ENCODE results near the gene BCAR3.

The BCAR3 gene

DNA sequence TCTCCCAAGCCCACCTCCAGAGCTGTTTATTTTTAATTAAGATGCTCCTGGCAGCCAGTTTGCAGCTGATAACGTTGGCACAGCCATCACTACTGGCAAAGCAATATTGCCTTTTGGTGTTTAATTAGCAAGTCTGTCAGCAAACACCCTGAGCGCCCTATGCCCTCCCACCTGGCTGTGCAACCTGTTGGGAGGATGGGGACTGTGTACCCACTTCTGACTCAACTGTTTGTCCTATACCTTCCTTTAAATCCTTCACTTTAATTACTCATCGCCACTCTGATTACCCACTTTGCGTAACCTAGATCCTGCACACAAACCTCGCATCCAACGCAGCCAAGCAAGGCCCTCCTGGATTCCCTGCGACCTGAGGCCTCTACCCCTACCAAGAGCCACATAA lies 67.1 kb downstream of the BCAR3 start:
- DNase-seq = no peak

DNA sequence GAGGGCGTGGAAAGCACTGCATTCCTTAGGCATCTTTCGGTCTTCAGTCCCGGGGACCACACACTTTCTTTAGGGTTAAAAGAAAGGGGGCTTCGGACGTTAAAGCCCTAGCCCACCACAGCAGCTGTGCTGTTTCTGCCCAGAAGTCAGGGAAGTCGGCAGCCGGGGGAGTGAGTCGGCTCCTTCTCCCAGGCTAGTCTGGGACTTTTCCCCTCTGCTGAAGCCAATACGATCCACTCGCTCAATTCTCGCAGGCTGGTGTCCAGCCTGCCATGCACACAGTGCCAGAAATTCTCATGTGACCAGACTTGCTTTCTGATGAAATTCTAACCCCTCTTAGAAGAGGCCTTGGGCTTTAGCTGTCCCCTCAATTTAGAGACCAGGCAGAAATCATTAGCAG lies 67.7 kb downstream of the BCAR3 start:
- no peak for DNase-seq

DNA sequence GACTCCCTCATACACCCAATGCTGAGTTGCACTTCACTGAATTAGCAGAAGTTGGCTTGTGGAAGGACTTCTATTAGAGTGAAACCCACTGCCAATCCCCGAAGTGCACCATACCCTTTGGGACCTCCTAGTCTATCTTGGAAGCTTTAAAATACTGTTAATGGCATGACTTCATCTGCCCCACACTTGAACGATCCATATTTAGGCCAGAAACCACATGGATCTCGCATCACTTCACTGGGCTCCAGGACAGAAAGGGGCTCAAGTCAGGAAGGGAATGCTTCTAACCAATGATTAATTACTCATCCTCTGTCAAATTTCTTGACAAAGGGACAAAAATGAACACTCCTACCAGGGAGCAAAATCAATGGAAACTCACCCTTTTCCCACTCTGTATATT lies 69.1 kb downstream of the BCAR3 start:
- DNase-seq = no peak

DNA sequence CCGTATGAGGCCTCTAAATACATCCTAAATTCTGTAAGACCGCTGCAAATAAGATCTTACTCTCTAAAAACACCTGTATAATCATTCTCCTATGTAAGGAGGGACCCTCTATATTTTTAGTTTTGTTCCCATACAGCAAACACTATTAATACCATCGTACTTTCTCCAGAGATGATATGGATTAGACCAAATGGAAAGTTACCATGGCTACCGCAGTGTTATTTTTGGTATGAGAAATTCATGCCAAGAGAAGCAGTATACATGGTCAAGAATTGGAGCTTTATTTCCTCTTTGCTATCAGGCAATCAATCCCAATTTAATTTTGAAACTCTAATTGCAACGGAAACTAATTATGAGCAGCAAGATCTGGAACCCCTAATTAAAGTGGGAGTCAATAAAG lies 70.0 kb downstream of the BCAR3 start:
- DNase-seq = no peak

DNA sequence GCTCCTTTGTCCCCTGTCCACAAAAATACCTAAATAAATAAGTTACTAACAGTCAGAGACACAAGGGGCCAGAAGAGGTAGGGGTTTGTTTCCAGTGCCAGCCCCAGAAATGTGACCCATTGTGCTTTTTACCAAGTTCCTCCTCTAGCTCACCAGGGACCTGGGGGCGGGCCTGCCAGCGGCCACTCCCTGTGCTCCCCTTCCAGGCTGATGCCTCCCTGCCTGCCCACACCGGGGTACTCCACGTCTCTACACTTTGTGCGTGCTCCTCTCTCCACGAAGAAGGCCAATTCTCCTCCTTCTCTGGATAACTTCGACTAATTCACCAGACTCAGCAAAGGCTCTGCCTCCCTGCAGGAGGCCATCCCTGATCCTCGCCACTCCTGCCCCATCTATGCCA lies 72.1 kb downstream of the BCAR3 start:
- no peak for DNase-seq

DNA sequence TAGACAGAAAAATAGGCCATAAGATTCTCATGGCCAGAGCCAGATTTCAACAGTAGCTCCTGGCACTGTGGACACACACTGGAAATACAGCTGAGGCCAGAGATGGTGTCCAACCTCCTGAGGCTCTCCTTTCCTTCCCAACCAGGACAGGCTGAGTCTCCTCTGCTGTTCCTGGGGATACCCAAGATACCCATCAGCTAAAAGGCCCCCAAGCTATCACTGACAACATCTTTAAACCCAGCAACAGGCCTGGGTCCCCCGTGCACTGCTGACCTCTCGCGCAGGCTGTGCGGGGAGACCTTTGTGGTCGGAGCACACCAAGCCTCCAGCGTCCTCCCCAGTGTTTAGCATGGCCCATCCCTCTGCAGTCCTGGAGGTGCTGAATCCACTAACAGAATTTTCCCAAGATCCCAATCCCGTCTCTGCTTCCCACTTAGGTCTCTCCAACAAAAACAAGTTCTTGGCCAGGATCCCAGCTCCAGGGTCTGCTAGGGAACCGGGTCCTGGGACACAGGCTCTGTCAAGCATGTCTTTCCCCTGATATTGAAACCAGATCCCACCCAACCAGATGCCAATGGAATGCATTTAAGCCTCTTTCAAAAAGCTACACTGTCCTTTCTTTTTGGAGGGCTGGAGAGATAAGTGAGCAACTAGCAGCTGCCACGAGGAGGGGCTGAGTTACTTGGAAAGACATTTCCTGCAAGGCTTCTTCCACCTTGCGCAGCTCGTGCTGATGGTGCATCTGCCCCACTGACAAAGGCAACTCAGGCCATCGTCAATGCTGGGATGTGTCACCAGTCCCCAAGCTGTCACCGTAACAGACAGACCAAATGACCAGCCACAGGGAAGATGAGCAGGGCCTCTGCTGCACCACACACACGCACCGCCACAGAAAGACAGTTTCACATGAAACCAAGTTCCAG lies 73.2 kb downstream of the BCAR3 start:
- DNase-seq = no peak

DNA sequence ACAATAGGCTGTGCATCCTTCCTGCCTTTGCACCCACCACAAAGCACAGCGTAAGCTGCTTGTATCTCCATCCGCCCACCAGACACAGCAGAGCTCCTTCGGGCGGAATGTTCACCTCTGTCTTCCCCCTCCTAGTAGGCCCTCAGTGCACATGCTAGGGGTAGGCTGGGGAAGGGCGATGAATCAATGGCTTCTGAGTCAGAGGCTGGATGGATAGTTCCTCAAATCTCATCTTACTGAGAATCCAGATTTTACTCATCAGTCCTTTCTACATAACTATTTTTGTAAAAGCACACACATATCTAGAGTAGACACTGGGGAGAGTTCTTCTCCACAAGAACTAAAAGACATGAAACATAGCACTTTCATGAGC lies 73.8 kb downstream of the BCAR3 start:
- DNase-seq = no peak

DNA sequence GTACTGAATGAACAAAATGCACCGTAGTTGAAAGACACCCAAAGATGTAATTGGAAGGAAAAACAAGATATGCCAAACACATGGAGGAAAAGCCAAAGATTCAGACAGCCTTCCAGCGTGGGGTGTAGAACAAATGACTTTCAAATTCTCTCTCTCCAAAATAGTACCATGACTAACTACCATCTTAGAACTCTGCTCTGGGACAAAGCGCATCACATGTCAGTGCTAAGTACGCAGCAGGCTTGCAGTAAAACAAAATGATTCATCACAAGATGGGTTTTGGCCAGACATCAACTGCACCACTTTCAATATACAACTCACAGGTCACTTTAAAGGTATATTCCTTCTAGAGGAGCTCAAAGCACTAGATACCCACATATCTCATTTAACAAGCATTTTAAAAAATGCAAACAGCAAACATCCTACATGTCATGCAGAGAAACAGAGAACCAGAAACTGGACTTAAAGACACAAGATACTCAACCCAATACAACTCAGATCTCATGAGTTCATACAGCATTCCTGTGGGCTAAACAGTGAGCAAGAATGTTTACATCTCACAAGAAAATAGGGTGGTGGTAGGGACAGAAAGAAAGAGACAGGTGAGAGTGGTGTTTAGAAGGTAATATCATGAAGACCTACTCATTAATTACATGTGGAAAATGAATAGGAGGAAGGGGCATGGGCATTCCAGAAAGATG lies 75.7 kb downstream of the BCAR3 start:
- no peak for DNase-seq

DNA sequence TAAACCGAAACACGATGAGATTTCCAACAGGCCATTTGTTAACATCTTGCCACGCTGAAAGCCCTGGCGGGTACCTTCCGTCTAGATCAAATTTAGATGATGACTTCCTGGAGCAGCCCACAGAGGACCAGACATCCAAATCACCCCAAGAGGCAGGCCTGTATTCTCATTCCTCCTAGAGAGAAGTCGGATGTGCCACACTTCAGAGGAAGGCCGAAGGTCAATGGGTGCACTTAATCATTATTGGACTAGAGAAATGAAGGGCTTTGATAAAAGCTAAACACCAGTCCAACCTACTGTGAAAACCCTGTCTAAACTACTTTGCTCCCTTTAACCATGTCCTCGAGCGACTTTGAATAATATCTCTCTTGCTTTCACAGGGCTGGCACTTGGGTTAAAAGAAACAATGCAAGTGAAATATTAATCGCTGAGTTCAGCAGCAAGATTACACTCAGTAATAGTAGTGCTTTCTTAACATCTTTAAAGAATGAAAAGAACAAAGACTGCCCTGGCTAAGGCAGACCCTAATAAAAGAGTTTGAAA lies 76.5 kb downstream of the BCAR3 start:
- no peak for DNase-seq

DNA sequence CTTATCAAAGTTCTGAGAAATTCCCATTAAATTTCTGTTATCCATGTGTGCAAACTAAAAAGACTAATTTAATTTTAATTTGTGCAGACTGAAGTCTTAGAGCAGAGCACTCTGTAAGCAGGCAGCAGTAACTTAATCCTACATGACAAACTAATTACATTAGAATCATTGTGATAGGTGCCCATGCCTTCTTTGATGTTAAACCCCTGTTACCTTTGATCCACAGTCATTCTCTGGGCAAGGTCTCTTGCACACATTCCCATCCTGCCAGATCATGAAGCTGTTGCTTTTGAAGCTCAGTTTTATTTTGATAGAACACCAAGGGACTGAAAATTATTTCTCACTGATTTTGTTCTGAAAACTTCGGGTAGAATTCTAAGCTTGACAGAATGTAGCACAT lies 77.2 kb downstream of the BCAR3 start:
- no peak for DNase-seq

DNA sequence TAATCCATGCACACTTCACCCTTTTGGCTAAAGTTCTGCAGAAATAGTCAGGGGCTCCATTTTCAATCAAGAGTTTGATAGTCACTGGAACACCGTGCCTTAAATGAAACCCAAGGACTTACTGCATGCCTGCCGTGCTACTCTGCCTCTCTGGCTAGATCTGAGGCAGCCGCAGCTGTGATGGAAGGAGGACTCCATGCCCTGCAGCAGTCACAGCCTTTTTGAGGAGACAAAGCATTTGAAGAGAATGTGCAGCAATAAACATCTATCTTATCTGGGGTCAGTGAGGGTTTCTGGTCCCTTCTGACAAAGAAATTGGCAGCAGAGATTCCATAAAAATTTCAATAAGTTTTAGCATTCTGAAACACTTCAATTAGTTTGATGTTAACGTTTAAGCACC lies 78.0 kb downstream of the BCAR3 start:
- DNase-seq = no peak

DNA sequence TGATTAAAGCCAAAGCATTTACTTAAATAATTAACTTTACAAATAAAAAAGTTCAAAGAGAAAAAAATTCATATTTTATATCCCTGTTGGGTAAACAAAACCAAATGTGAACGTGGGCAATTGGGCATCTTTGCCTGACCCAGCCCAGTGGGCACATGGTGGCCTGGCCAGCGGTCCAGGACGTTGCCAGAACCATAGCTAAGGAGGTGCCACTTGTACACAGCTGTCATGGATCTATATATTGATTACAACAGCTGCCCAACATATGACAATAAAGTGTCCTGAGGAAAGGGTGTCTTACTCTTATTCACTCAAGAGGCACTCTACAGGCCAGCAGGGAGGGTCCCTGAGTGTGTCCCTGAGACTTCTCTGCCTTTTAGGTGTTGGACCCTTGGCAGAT lies 78.5 kb downstream of the BCAR3 start:
- no peak for DNase-seq

DNA sequence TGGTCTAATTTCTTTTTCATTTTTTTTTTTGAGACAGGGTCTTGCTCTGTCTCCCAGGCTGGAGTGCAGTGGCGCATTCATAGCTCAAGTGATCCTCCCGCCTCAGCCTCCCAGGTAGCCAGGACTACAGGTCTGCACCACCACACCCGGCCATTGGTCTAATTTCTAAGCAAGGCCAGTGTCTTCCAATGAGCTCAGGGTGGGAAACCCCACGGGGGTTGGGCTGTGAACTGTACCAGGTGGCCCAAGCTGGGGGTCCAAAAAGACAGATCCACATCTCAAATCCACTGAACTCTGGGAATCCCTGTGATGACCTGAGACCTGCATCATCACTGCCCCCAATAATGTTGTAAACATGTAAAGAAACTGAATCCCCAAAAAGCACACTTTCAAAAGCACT lies 79.5 kb downstream of the BCAR3 start:
- DNase-seq = no peak

DNA sequence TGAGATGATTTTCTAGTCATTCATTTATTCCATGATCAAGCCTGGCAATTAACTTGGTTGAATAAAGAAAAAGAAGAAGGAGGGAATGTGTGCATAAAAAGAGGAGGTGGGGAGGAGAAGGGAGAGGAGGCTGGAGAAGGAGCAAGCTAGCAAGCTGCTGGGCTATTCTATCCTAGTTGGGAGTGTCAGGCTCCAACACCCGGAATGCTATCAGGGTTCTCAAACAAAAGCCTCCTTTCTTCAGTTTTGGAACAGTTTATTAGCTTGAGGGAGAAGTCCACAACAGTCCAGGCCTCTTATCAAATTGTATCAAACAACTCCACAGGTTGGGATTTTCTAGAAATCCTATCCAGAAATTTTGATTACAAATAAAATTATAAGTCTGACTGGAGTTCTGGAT lies 80.0 kb downstream of the BCAR3 start:
- DNase-seq = no peak

DNA sequence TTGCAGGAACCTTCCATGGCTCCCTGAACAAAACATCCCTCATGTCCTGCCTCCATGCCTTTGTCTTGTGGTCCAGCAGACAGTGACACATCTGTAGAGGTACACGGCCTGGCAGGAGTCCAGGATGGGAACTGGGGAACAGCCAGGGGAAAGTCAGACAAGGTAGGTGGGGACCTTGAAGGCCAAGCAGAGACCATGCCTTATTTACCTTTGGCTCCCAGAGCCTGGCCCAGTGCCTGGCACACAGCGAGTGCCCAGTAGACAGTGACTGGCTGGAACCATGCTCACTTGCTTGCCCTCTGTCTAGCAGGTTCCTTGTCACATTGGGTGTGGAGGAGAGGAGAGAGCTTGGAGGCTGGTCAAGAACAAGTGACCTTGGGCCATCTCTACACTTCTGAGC lies 81.0 kb downstream of the BCAR3 start:
- DNase-seq = no peak

DNA sequence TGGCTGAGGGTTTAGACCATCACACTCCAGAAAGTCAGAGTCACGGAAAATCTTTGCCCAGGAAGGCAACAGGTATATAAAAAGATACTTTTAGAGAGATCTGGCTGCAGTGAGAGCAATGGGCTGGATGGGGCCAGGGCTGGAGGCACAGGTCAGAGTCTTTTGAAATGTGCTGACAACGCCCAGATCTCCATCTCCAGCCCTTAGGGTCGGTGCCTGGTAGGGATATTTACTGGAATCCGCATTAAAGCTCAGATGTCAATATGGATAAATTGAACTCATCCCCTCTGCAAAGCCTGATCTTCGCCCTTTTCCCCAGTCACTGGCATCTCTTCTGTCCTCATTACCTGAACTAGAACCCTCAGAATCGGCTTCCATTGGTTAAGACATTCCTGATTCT lies 82.2 kb downstream of the BCAR3 start:
- DNase-seq = no peak

DNA sequence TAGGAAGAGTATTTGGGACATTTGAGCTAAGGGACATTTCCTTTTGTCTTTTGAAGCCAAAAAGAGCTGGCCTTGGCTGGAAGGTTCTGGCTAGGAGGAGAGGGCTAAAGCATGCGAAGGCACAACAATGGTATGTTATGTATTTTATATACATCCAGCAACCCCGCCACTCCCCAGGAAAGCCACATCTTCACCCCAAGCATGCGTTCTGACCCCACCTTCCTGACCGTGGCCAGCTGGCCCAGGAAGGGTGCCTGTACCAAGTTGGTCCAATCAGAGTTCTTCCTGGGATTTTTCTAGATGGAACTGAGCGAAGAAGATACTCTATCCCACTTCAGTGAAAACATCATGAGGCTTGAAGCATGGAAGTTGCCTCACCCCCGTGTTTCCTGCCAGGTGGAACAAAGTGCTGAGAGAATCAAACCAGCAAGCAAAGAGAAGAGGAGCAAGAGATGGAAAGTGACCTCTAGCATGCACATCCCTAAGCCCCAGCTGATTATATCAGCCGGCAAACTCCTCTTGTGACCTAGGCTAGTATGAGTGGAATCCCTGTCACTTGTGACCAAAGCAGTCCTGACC lies 82.7 kb downstream of the BCAR3 start:
- DNase-seq = no peak

DNA sequence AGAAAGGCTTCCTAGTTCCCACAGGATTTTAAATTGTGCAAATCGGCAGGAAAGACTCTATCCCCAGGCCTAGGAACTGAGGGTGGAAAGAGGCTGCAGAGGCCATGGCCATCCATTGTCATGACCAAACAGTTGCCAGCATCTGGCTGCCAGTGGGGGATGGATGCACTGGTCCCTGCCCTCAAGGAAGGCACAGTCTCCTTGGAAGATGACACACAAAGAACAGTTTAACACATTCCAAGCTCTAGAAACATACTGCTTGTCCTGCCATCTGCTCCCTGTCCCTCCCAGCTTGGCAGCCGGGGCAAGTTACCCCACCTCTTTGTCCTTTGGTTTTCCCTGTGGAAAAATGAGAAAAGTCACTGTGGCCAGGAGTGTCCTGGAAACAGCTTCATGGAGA lies 83.2 kb downstream of the BCAR3 start:
- no peak for DNase-seq

DNA sequence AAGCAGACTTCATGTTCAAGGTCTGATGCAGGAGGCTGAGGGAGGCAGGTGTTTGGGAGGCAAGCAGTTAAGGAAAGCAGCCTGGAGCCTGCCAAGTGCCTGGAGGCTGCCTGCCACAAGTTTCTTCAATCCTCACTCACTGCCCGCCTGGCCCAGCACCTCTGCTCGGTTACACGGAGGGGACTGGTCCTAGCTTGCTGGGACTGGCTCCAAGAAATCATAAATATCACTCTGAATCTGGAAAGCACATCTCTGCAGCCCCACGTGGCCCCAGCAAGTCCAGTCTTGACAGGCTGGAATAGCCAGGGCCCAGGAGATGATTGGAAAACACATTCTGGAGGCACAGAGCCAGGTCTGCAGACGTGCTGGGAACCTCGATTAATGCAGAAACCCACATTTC lies 83.9 kb downstream of the BCAR3 start:
- no peak for DNase-seq

DNA sequence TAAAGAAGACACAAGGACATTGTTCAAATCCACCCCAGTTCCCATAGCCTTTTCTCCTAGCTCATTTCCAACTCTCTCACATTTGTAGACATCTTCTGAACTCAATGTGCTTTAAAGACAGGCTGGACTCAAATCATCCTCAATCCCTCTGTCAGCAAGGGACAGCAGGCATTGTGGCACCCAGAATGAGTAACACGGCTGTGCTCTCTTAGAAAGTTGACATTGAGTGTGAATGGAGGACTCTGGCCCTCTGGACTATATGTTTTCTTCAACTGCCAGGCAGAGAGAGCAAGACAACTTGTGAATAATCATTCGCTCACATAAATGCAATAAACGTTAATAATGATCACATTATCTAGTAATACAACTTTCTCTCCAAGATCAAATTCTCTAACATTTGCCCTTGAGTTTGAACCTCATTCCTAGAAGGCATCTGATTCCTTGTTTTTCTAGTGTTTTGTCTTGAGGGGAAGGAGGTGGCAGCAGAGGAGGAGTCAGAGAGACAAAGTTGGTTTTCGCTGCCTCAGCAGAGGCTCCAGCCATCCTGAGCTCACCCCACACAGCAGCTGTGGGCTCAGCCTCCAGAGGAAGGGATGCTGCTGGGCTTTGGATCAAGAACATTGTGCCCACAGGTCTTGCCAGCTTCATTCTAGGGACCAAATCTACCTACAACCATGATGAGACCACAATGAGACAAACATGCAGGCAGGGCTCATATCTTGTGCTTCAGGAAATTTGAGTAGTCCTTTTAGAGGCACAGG lies 85.1 kb downstream of the BCAR3 start:
- no peak for DNase-seq

DNA sequence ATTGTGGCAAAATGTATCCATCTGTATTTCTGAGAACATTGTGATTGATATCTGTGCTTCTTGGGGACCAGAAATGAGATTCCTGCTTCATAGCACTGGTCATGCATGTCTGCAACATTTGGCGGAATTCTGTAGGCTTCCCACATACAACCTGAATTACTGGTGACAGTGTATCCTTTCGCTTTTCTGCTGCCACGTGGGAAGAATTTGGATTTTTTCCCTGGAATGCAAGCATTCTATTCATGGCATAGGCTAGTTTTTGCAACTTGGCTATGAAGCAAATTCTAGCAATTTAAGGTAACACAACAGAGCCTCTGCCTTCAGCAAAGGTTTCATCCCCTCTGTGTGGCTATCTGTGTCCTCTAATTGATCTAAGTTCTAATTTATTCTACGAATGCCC lies 85.9 kb downstream of the BCAR3 start:
- no peak for DNase-seq

DNA sequence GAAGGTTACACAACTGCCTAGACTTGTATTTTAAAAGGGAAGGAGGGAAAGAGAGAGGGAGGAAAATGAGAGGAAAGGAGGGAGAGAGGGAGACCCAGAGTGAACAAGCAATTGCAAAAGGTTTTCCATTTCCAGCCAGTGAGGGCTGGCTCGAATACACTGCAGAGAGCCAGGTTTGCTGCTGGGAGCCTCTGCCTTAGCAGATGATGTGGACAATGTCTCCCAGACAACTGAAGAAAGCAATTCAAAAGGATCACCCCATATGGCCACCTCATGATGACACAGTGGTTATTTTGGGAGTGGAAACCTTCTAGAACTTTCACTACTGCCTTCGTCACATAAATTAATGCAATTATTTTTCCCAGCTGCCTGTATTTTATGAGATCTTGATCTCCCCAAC lies 86.4 kb downstream of the BCAR3 start:
- no peak for DNase-seq

DNA sequence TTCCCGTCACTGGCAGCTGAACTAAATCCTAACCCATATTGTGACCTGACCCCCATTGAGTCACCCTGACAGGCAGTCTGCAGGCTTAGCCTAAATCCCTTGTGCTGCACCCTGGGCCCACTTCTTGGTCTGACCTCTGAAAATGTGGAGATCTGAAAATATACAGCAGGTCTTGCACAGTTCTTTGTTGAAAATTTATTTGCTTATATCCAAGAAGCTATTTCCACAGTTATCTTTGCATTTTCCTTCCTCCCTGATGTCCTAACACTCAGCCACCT lies 87.1 kb downstream of the BCAR3 start:
- no peak for DNase-seq
